OCI-LY3 (cell line): ENCODE data around the gene GVQW3.

Experiments
- EZH2phosphoT487 ChIP-seq: fragments of 200-600 bp; shearing (Covaris generic); IDR thresholded peaks from 2 replicates; pipeline ENCODE4 v1.6.1; 2018; ENCODE audit warnings: antibody characterized with exemption, mixed run types, low read depth
- TF ChIP-seq, protein P1 (sequence below): fragments of 200-600, 300-600 bp; sonication (generic); IDR thresholded peaks from 2 replicates; pipeline ENCODE4 v1.5.1; 2014; ENCODE audit warnings: antibody characterized with exemption, low read length, low read depth

DNA sequence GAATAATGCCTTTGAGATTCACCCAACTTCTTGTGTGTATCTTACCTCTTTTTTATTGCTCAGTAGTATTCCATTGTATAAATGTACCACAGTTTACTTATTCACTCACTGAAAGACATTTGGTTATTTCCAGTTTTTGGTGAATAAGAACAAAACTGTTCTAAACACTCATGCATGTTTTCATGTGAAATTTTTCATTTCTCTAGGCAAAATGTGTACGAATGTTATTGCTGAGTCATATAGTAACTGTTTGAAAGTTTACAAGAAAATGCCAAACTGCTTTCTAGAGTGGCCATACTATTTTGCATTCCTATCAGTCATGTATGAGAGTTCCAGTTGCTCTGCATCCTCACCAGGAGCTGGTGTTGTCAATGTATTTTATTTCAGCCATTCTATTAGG, 54.9 kb downstream of the GVQW3 start:
- TF ChIP-seq, protein P1, sequence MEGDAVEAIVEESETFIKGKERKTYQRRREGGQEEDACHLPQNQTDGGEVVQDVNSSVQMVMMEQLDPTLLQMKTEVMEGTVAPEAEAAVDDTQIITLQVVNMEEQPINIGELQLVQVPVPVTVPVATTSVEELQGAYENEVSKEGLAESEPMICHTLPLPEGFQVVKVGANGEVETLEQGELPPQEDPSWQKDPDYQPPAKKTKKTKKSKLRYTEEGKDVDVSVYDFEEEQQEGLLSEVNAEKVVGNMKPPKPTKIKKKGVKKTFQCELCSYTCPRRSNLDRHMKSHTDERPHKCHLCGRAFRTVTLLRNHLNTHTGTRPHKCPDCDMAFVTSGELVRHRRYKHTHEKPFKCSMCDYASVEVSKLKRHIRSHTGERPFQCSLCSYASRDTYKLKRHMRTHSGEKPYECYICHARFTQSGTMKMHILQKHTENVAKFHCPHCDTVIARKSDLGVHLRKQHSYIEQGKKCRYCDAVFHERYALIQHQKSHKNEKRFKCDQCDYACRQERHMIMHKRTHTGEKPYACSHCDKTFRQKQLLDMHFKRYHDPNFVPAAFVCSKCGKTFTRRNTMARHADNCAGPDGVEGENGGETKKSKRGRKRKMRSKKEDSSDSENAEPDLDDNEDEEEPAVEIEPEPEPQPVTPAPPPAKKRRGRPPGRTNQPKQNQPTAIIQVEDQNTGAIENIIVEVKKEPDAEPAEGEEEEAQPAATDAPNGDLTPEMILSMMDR: no peak
- TF ChIP-seq EZH2phosphoT487: no peak
